Suprapubic skin (tissue), 4 donors: ENCODE measurements around the gene ASCC2. TPM values are rescaled to one million over a fixed set of nuclear protein-coding genes. Genes with fewer than 3 reads are reported as not detected.

Experiments
- DNase-seq, 2 donors: peaks; one replicate each; pipeline ENCODE4 v3.0.0-alpha.2; 2019; ENCODE audit warnings: low spot score in 2 of 2
- H3K27ac ChIP-seq: fragments of 200-600 bp; sonication (generic); one replicate; pipeline ENCODE4 v1.5.1; 2019
- H3K27me3 ChIP-seq: fragments of 200-600 bp; sonication (generic); one replicate; pipeline ENCODE4 v1.5.1; 2019
- H3K36me3 ChIP-seq: fragments of 200-600 bp; sonication (generic); one replicate; pipeline ENCODE4 v1.5.1; 2019
- H3K4me1 ChIP-seq: fragments of 200-600 bp; sonication (generic); one replicate; pipeline ENCODE4 v1.5.1; 2019
- H3K4me3 ChIP-seq: fragments of 200-600 bp; sonication (generic); one replicate; pipeline ENCODE4 v1.5.1; 2019; ENCODE audit warnings: mild to moderate bottlenecking
- H3K9me3 ChIP-seq: fragments of 200-600 bp; sonication (generic); one replicate; pipeline ENCODE4 v1.5.1; 2019
- CTCF ChIP-seq, 2 donors: fragments of 200-600 bp in 1 of 2; fragments of 450-650 bp in 1 of 2; sonication (generic) in 1 of 2; IDR thresholded peaks; one replicate each; pipeline ENCODE4 v1.5.1; 2016 to 2019; ENCODE audit warnings: antibody characterized with exemption in 2 of 2, mild to moderate bottlenecking in 1 of 2, moderate library complexity in 1 of 2
- EP300 ChIP-seq: sonication (generic); formaldehyde crosslinking; IDR thresholded peaks from one replicate; pipeline ENCODE4 v1.6.1; 2017; ENCODE audit warnings: antibody characterized with exemption
- POLR2A ChIP-seq, 2 donors: fragments of 450-650 bp; IDR thresholded peaks; one replicate each; pipeline ENCODE4 v1.6.1; 2017; ENCODE audit warnings: antibody characterized with exemption in 2 of 2, mild to moderate bottlenecking in 2 of 2, moderate library complexity in 2 of 2
- POLR2AphosphoS5 ChIP-seq, 3 donors: sonication (generic); formaldehyde crosslinking; IDR thresholded peaks; one replicate each; pipeline ENCODE4 v1.6.1; 2017; ENCODE audit warnings: antibody characterized with exemption in 3 of 3
- WGBS: methylation state at CpG from one replicate; pipeline ENCODE4 v1.1.5; 2018; 5-methylcytosine and 5-hydroxymethylcytosine counted together
- total RNA-seq, 4 donors: library from RNA; depleted of rRNA; stranded (reverse); fragments of >200 nt; gene quantifications; one replicate each; pipeline ENCODE4 v1.1.0, GENCODE V29; 2016

ASCC2 gene
- total RNA-seq, 4 donors from 2014 or later: 35.6 to 57.3 (median 43.2) TPM

GRCh38 chr22:29872989-29873388, 34.9 kb upstream of the ASCC2 start:
- Histone ChIP-seq H3K27ac (no peak overlapping the region), H3K4me3 (no peak overlapping the region), H3K36me3 (no peaks in the 10 kb centered on the region), H3K27me3 (no peaks in the 10 kb centered on the region), H3K4me1 (no peaks in the 10 kb centered on the region), H3K9me3 (no peaks in the 10 kb centered on the region)
- 75% methylated on average over 5 of the region's 5 CpGs for WGBS
- DNase-seq: no peak
- TF ChIP-seq POLR2AphosphoS5 (IDR thresholded peaks at IDR 0.05) (no peak), POLR2A (IDR thresholded peaks at IDR 0.05) (no peak), CTCF (IDR thresholded peaks at IDR 0.05) (no peak), EP300 (no peak)

- 100% methylated on average over 3 of the region's 3 CpGs for WGBS
- H3K9me3 ChIP-seq: no peaks in the 10 kb centered on the region
- H3K4me1 ChIP-seq: no peaks in the 10 kb centered on the region
- no peaks in the 10 kb centered on the region for H3K36me3 ChIP-seq
- H3K4me3 ChIP-seq: no peak overlapping the region
- DNase-seq: no peak
- TF ChIP-seq POLR2A (IDR thresholded peaks at IDR 0.05) (no peak), CTCF (IDR thresholded peaks at IDR 0.05) (no peak), POLR2AphosphoS5 (IDR thresholded peaks at IDR 0.05) (no peak), EP300 (no peak)
- no peaks in the 10 kb centered on the region for H3K27me3 ChIP-seq
- no peak overlapping the region for H3K27ac ChIP-seq
Measured at GRCh38 chr22:29872144-29872893, 34.2 kb upstream of the ASCC2 start.

- Histone ChIP-seq H3K4me3 (no peak overlapping the region), H3K27ac (no peak overlapping the region), H3K36me3 (no peaks in the 10 kb centered on the region), H3K9me3 (no peaks in the 10 kb centered on the region), H3K27me3 (no peaks in the 10 kb centered on the region), H3K4me1 (no peaks in the 10 kb centered on the region)
- DNase-seq: no peak
- 66% methylated on average over 5 of the region's 5 CpGs for WGBS
- TF ChIP-seq POLR2A (IDR thresholded peaks at IDR 0.05) (no peak), EP300 (no peak), CTCF (IDR thresholded peaks at IDR 0.05) (no peak), POLR2AphosphoS5 (IDR thresholded peaks at IDR 0.05) (no peak)
Measured at GRCh38 chr22:29871684-29872083, 33.6 kb upstream of the ASCC2 start.

GRCh38 chr22:29870574-29870973, 32.5 kb upstream of the ASCC2 start:
- H3K4me3 ChIP-seq: no peak overlapping the region
- 50% methylated on average over 3 of the region's 3 CpGs for WGBS
- H3K36me3 ChIP-seq: no peaks in the 10 kb centered on the region
- H3K27me3 ChIP-seq: no peaks in the 10 kb centered on the region
- DNase-seq: no peak
- no peak overlapping the region for H3K27ac ChIP-seq
- no peak for TF ChIP-seq CTCF (IDR thresholded peaks at IDR 0.05)
- TF ChIP-seq EP300: no peak
- no peak for TF ChIP-seq POLR2A (IDR thresholded peaks at IDR 0.05)
- no peak for TF ChIP-seq POLR2AphosphoS5 (IDR thresholded peaks at IDR 0.05)
- H3K4me1 ChIP-seq: no peaks in the 10 kb centered on the region
- no peaks in the 10 kb centered on the region for H3K9me3 ChIP-seq

GRCh38 chr22:29867851-29868250, 29.8 kb upstream of the ASCC2 start:
- Histone ChIP-seq H3K27me3 (no peaks in the 10 kb centered on the region), H3K36me3 (no peaks in the 10 kb centered on the region), H3K9me3 (no peaks in the 10 kb centered on the region), H3K4me1 (no peaks in the 10 kb centered on the region), H3K27ac (no peak overlapping the region), H3K4me3 (no peak overlapping the region)
- 90% methylated on average over 3 of the region's 3 CpGs for WGBS
- no peak for DNase-seq
- TF ChIP-seq CTCF (IDR thresholded peaks at IDR 0.05) (no peak), POLR2AphosphoS5 (IDR thresholded peaks at IDR 0.05) (no peak), EP300 (no peak), POLR2A (IDR thresholded peaks at IDR 0.05) (no peak)
